Stimulated activated CD4-positive, alpha-beta T cell treated with anti-CD3 and anti-CD28 coated beads, TNF-alpha, amount 100 ng/mL, for 24 hours (primary cell): Measurements from ENCODE around the gene RPL19.

Experiments used
- DNase-seq, 3 experiments: peaks; one replicate each; pipeline ENCODE4 v3.0.0-alpha.2; 2020; ENCODE audit warnings: low read depth in 3 of 3

RPL19 gene

DNA sequence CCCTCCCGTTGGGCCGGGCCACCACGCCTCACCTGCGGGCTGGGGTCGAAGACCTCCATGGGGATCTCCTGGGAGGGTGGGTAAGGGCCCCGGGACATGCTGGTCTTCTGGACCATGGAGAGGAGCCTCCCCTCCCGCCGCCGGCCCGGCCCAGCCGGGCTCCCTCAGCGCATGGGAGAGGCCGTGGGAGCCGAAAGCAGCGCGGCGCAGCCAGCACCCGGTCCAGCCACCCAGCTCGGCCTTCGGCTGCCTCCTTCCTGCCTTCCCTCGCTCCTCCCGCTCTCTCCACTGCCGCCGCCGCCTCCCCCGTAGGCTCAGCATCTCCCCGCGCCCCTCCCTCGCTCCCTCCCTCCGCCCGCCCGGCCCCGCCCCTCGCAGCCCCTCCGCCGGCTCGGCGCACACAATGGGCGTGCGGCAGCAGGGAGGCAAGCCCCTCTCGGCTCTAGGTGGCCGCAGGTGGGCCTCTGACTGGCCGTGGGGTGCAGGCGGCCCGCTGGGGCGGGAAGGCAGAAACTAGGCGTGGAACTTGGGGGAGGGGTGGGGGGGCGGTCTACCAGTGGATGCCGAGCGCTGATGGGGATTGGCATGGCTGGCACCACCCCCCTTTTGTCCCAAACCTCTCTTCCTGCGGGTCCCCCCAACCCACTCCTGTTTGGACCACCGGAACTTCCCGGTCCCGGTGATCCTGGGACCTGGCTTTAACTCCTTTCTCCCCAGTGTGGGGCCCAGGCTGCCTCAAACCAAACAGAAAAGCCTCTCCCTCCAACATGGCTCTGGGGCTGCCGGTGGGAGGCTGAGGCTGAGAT lies 2.5 kb upstream of the RPL19 start, which contains the start of gene CACNB1:
Gene CACNB1, minus strand, starts transcription at position 290 of the 806 bp plus-strand sequence. Its CDS starts 174 bp downstream, at position 116.
- peak; percentile 44 to 77 (median 53) for DNase-seq

DNA sequence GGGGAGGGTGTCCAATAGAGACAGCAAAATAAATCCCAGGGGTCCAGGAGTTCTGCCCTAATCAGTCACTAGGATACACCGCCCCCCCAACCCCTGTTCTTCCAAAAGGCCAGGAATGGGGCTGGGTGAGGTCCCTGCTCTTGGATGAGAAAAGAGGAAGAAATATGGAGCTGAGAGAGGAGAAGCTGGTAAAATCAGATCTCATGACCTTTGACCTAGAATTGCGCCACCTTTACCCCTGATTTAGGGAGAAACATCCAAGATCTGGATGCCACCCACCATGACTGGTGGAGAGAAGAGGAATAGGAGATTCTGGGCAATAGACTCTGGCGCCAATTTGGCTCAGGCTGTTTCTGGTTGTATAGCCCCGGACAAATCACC lies 1.9 kb upstream of the RPL19 start:
- DNase-seq = no peak

DNA sequence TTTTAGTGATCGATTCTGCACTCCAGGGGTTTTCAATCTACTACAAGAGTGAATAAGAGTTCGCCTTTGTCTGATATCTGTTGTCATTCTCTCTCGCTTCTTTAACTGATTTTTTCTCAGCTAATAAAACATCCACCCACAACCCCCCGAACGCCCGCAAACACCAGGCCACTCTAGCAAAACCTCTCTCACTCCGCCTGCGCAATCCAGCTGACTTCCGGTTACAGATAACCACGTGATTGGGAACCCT lies 338 bp upstream of the RPL19 start:
- peak; percentile 75 to 88 (median 87) for DNase-seq

DNA sequence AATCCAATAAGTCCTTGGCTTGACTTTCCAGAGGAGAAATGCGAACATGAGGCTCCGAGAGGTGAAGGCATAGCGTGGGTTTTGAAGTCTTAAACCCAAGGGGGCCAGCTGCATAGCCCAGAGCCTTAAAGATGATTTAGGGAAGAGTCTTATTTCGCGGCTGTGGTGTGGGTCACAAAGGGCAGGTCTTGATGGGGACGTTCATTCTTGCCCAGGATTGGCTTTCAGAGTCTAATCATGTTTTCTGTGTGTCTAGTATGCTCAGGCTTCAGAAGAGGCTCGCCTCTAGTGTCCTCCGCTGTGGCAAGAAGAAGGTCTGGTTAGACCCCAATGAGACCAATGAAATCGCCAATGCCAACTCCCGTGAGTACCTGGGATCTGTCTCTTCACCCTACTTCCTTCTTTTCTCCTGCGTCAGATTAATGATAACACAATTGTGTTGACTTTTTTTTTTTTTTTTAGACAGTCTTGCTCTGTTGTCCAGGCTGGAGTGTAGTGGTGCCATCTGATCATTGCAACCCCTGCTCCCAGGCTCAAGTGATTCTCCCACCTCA lies 951 bp downstream of the RPL19 start:
- no peak for DNase-seq

DNA sequence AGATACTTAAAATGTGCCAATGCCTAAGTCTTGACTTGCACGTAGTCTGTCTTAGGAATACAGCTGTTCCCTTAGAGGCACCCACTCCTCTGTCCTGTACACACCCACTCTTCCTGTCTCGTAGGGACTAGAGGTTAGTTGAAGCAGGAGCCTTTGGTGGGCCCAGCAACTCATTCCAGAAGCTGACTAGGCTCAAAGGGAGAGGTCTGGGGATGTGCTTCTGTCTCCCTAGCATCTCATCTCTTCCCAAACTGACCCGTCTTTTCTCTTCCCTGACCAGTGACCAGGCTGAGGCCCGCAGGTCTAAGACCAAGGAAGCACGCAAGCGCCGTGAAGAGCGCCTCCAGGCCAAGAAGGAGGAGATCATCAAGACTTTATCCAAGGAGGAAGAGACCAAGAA lies 4.2 kb downstream of the RPL19 start:
- no peak for DNase-seq

DNA sequence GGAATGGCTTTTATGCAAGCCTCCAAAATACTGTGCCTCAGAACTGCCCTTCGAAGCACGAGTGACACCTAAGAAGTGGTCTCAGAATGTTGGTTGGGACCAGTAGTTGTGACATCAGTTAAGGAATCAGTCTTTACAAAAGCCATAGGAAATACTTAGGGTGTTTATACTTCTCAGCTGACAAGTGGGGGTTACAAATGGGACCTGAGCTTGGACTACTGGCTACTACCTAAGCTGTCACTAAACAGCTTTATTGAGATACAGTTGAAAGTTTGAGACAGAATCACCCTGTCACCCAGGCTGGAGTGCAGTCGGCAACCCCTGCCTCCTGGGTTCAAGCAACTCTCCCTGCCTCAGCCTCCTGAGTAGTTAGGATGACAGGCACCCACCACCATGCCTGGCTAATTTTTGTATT lies 5.0 kb downstream of the RPL19 start:
- no peak for DNase-seq

DNA sequence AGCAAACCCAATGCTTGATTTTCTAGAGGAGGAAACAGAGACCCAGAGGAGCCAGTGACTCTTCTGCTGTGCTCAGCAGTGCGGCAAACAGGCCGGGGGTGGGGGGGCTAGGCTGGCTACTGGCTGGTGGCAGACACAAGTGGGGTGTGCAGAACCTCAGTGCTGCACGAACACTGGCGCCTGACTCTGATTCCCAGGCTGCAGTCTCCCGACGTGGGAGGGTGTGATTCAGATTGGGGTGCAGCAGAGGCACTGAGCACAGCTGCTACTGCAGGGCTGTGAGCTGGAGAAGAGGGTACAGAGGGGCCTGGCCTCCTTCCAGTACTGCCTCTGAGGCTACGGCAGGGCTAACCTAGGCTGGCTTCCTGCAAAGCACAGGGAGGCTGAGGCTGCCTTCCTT lies 8.1 kb downstream of the RPL19 start:
- DNase-seq = no peak

DNA sequence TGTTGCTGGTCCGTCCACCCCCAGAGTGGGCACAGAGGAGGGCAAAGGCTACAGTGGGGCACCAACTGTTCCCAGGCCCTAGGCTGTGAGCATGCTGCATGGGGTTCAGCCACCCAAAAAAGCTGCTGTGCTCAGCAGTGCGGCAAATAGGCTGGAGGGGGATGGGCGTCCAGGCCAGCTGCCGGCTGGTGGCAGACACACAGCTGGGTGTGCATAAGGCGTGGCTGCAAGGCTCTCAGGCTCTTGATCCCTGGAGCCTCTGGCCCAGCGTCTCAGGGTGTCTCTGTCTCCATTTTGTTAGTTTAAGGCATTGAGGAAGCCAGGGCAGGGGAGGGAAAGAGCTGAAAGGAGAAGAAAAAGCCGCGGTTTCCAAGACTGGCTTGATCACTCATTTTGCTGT lies 8.8 kb downstream of the RPL19 start:
- no peak for DNase-seq

DNA sequence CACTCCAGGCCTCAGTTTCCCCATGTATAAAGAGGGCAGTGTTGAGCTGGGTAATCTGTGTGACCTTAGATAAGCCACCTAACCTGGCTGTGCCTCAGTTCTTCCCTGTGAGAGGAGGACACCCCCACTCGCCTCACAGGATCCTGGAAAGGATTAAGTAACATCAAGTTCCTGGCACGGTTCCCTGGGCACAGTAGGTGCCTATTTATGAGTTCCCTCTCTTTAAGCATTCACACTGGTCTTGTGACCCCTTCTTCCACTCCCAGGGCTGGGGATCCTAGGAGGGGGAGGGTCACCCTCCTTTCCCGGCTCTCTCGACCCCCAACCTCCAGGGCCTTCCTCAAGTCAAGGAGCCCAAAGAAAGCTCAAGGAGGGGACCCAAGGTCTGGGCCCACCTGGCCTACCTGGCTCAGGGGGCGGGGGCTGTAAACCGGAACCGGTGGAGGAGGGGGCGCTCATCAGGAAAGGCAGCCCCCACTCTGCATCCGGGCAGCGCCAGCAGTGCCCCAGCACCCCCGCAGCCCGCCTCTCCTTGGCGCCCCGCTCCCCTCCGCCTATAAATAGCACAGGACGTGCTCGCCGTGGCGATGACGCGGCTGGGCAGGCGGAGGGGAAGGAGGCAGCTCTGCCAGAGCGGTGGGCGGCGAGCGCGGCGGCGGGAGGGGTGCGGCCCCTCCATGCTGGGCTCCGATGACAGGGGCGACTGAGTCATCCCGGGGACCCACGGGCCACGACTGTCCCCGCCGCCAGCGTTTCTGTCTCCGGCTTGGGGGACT lies 9.4 kb downstream of the RPL19 start:
- peak; percentile 41 to 73 (median 42) for DNase-seq

DNA sequence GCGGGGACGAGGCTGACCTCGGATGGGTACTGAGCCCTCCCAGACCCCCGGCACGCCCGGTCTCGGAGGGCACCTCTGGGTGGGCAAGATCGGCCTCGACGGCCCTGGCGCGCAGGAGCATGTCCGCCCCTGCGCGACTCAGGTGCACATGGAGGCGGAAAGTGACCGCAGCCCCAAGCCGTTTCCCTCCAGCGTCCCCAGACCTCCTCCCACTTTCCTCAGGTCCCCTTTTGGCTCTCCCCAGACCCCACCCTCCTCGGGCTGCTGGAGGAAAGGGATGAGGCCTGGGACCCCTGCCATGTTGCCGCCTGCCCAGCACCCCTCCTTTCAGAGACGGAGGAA lies 10.0 kb downstream of the RPL19 start:
- no peak for DNase-seq

DNA sequence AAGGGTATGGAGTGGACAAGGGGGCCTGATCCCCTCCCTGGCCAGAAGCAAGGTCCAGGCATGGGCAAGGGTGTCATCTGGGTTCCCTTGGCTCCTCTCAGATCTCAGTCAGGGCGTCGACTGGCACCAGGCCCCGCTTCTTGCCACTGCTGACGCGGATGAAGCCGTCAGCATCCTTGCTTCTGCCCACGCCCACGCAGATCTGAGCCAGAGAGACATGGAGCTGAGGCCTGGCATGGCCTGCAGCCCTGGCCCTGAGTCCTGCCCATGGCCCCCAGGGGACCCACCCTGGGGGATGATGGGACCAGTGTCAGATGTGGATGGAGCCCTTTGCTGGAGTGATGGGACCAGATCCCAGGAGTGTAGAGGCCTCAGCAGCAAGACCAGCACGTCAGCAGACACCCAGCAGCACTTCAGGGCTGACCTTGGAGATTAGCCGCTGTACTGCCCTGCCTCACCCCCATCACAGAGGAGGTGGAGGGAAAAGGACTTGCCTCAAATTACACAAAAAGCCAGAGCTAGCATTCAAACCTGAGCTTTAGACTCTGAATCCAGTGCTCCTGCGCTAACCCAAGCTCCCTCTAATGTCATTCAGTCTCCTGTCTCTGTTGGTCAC lies 12.2 kb downstream of the RPL19 start:
- no peak for DNase-seq

DNA sequence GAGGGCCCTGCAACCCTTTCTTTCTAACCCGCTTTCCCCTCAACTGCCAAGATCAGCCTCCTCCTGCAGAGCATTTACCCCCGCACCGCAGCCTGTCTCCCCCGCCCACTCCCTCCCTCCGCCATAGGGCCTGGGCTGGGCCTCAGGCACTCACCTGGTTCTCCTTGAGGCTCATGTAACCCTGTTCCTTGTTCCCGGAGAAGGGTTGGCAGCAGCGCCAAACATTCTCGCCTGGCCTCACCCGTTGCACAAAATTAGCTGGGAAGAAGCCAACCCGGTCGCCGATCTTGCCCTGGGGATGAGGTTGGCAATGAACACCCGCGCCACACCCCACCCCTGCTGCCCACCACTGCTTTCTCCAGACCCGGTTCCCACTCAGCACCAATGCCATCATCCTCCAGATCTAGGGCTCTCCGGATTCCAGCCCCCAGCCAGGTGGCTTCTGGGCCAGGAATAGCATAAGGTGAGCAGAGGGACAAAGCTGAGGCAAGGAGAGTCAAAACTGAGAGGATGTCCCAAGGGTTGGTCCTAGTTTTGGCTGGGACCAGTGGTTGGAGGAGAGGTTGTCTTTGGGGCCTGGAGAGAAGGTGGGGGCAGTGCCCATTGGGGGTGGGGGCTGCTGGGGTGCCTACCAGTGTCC lies 12.9 kb downstream of the RPL19 start:
- DNase-seq = no peak

DNA sequence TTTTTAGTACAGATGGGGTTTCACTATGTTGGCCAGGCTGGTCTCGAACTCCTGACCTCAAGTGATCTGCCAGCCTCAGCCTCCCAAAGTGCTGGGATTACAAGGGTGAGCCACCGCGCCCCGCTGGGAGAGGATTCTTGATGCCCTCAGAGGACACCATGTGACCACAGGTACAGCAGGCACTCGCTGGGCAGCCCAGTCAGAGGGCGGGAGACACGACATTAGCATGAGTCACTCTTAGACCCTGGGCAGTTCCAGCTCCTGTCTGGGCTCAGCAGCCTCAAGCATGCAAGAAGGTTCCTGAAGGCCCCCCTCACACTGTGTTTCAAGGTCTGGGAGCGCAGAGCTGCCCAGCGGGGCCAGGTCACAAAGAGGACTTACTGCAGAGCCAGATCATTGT lies 13.8 kb downstream of the RPL19 start:
- no peak for DNase-seq

DNA sequence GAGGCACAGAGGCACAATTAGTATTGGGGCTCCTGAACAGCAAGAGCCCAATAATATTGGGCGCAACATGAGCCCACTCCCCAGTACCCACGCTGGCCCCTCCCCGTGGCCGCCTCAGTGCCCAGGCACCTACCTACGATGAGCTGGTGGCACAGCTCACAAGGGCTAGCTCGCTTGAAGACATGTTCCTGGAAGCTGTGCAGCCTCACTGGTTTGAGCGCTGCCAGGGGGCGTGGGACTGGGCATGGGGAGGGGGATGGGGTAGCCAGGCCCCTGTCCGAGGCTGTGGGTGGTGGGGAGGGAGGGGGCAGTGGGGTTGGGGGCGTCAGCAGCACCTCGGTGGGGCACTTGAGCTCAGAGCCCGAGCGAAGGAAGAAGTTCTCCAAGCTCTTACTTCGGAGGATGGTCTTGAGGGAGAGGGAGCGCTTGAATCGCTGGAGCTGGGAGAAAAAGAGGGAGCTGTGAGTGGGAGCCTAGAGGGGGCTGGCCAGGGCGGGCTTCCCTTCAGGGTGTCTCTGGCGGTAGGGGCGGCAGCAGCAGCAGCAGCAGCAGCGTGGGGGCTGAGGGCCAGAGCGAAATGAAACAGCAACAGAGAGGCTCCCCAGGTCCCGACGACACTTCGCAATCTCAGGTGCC lies 17.8 kb downstream of the RPL19 start:
- no peak for DNase-seq

DNA sequence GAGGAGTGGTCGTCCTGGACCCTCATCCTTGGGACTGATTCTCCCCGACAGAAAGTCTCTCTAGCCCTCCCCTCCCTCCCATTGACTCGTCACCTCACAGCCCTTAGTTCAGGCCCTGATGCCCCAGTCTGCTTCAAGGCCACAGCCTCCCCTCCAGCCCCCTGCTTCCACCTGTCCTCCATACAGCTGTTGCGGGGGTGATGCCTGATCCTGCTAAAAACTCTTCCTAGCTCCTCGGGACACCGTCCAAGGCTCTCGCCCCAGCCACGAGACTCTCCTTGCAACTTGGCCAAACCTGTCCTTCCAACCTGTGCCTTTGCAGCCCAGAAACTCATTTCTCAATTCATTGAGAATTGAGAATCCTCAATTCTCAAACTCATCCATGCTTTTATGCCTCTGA lies 18.8 kb downstream of the RPL19 start:
- DNase-seq = no peak

DNA sequence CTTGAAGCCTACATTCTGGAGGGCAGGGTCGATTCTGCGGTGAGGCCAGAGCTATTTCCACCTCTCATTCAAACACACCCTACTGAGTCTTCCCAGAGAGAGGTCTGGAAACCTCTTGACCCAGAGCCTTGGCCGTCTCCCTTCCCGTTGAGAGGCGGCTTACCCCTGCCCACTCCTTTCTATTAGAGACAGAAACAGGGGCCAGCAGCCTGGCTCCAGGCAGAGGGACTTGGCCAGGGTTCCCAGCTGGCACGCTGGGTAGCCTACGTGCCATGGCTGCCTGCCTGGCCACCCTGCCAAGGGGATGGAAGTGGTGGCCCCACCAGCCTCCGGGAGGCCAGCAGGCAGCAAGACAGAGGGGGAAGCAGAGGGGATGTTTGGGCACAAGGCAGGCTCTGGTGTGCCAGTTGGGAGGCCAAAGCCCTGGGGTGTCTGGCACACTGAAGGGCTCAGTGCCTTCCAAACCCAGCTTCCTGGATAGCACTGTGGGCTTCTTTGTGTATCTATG lies 19.6 kb downstream of the RPL19 start:
- no peak for DNase-seq

DNA sequence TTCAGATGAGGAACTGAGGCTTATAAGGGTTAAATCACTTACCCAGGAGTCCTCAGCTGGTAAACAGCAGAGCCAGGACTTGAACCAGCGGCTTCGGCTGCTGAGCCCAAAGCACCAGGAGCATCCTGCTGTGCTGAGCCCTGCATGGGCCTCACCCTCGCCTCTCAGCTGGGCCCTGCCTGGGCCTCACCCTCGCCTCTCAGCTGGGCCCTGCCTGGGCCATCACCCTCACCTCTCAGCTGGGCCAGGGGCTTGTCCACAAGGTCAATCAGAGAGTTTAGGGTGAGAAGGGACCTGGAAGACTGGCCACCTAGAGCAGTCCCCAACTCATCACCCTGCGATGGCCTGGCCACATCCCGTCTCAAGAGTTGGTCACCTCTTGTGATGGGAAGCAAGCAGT lies 21.5 kb downstream of the RPL19 start:
- no peak for DNase-seq

DNA sequence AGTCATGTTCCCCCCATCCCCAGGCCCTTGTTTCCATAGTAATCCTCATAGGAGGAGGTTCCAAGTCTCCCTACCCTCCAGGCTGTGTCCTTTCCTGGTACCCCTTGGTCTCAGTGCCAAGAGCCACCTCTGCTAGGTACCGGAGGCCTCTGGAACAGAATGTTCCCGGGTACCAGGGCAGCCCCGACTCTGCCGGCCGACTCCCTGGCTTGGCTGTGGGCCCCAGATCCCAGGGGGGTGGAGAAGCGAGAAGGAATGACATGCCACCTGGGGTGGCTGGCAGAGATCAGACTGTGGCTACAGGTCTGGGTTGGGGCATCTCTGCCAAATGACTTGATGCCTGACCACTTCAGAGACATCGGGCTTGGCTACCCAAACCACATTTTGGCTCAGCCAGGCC lies 22.1 kb downstream of the RPL19 start:
- no peak for DNase-seq

DNA sequence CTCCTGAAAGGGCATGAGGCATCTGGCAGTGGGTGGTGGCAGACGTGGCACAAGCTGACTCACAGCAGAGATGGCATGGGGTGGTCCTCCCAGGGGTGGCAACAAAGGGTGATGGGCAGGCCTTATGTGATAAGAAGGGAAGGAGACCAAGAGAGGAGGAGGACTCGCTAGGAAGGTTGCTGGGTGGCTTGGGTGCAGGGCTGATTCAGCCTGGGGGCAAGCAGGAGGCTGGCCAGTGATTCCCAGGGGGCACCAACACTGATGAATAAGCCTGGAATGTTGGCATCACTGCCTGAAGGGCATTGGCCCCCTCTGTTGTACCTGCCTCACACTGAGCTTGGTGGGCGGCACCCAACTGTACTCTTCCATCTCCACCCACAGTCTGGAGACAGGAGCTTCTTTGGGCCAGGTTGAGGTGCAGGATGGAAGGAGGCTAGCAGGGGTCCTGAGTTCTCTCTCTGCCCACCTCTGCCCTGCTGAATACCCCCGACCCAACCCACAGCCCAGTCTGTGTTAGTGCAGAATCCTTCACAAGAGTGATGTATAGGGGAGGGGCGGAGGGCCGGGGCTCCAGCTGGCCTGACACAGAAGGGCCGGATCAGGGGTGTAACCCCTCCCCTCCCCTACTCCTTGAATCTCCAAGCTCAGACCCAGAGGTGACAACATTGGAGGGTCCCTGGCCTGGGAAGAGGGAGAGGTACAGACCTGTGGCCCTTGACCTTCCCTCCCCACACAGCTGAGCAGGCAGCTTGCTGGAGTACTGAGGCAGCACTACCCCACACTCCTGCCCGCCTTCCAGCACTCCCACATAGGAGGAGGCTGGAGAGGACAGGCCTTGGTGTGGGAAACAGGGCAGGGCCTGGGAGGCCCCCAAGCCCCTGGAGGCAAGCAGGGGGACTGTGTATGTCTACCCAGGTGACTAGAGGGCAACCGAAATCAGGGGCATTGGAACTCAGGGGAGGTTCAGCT lies 23.1 kb downstream of the RPL19 start:
- DNase-seq = no peak
